ENCODE results near the gene GCDH.
A peak's percentile ranks its signal among the peaks of the same experiment; 100 is the strongest.

GCDH gene

GRCh38 chr19:12891553-12892021 is 627 bp downstream of the GCDH start:
- Histone ChIP-seq H3K36me3 (ENCODE audit: control insufficient read depth, low read length) (peaks cover 11% of the 10 kb centered on the region; the same call in 1 of the 2 replicates), H3K27ac (ENCODE audit: low read depth, low read length) (no peak overlapping the region), H3K9me2 (replicated peaks; ENCODE audit: control insufficient read depth, low read length) (no peaks in the 10 kb centered on the region), H3K9me3 (ENCODE audit: control insufficient read depth, insufficient read depth, low read length) (no peaks in the 10 kb centered on the region), H3K4me2 (ENCODE audit: low read length) (peak overlapping the region; percentile 83), H3K4me1 (ENCODE audit: control insufficient read depth, low read length) (peaks cover 16% of the 10 kb centered on the region), H3K27me3 (ENCODE audit: control insufficient read depth, low read length) (no peaks in the 10 kb centered on the region), H3K4me3 (ENCODE audit: low read length) (peak overlapping the region; percentile 85), H4K20me1 (ENCODE audit: control insufficient read depth, insufficient read depth, low read depth, low read length) (no peaks in the 10 kb centered on the region), H3F3A (ENCODE audit: control insufficient read depth, insufficient read depth) (no peaks in the 10 kb centered on the region), H3K79me2 (ENCODE audit: control insufficient read depth, low read length) (peaks cover 13% of the 10 kb centered on the region)
- TF ChIP-seq CTCF (IDR thresholded peaks at IDR 0.05; ENCODE audit: low read depth, low read length, poor library complexity, severe bottlenecking) (no peak), EZH2phosphoT487 (IDR thresholded peaks at IDR 0.05; ENCODE audit: borderline replicate concordance, low read length) (no peak)

GRCh38 chr19:12893582-12893981 is 2.6 kb downstream of the GCDH start:
- Histone ChIP-seq H3K36me3 (ENCODE audit: control insufficient read depth, low read length) (peaks cover 24% of the 10 kb centered on the region), H3K4me1 (ENCODE audit: control insufficient read depth, low read length) (peaks cover 16% of the 10 kb centered on the region), H3K27me3 (ENCODE audit: control insufficient read depth, low read length) (no peaks in the 10 kb centered on the region), H3K9me2 (replicated peaks; ENCODE audit: control insufficient read depth, low read length) (no peaks in the 10 kb centered on the region), H4K20me1 (ENCODE audit: control insufficient read depth, insufficient read depth, low read depth, low read length) (no peaks in the 10 kb centered on the region), H3K27ac (ENCODE audit: low read depth, low read length) (no peak overlapping the region), H3K79me2 (ENCODE audit: control insufficient read depth, low read length) (peaks cover 13% of the 10 kb centered on the region), H3F3A (ENCODE audit: control insufficient read depth, insufficient read depth) (no peaks in the 10 kb centered on the region), H3K9me3 (ENCODE audit: control insufficient read depth, insufficient read depth, low read length) (no peaks in the 10 kb centered on the region), H3K4me3 (ENCODE audit: low read length) (no peak overlapping the region), H3K4me2 (ENCODE audit: low read length) (no peak overlapping the region)
- TF ChIP-seq EZH2phosphoT487 (IDR thresholded peaks at IDR 0.05; ENCODE audit: borderline replicate concordance, low read length) (no peak), CTCF (IDR thresholded peaks at IDR 0.05; ENCODE audit: low read depth, low read length, poor library complexity, severe bottlenecking) (no peak)

- Histone ChIP-seq H3K27ac (ENCODE audit: low read depth, low read length) (no peak overlapping the region), H3K79me2 (ENCODE audit: control insufficient read depth, low read length) (peaks cover 8% of the 10 kb centered on the region), H3K36me3 (ENCODE audit: control insufficient read depth, low read length) (peaks cover 27% of the 10 kb centered on the region), H3K9me2 (replicated peaks; ENCODE audit: control insufficient read depth, low read length) (no peaks in the 10 kb centered on the region), H3K4me1 (ENCODE audit: control insufficient read depth, low read length) (peaks cover 6% of the 10 kb centered on the region), H3K27me3 (ENCODE audit: control insufficient read depth, low read length) (no peaks in the 10 kb centered on the region), H4K20me1 (ENCODE audit: control insufficient read depth, insufficient read depth, low read depth, low read length) (no peaks in the 10 kb centered on the region), H3K4me3 (ENCODE audit: low read length) (no peak overlapping the region), H3K4me2 (ENCODE audit: low read length) (no peak overlapping the region), H3K9me3 (ENCODE audit: control insufficient read depth, insufficient read depth, low read length) (no peaks in the 10 kb centered on the region), H3F3A (ENCODE audit: control insufficient read depth, insufficient read depth) (no peaks in the 10 kb centered on the region)
- TF ChIP-seq CTCF (IDR thresholded peaks at IDR 0.05; ENCODE audit: low read depth, low read length, poor library complexity, severe bottlenecking) (no peak), EZH2phosphoT487 (IDR thresholded peaks at IDR 0.05; ENCODE audit: borderline replicate concordance, low read length) (no peak)
These were observed 5.5 kb downstream of the GCDH start for GRCh38 chr19:12896460-12896859.
